GM18907 (cell line): Measurements from ENCODE around the gene SLTM.
"Not testable (repeated sequence)": the region's sequence is repeated elsewhere in the genome, so short reads cannot be mapped to it uniquely, and the experiment has no call there.

ENCODE experiments used
- ATAC-seq: cut with Tn5 transposase; IDR thresholded peaks from one replicate; pipeline ENCODE4 v1.9.1; 2021; ENCODE audit warnings: mild to moderate bottlenecking, moderate library complexity; ENCODE audit not compliant: unreplicated experiment

SLTM gene

DNA sequence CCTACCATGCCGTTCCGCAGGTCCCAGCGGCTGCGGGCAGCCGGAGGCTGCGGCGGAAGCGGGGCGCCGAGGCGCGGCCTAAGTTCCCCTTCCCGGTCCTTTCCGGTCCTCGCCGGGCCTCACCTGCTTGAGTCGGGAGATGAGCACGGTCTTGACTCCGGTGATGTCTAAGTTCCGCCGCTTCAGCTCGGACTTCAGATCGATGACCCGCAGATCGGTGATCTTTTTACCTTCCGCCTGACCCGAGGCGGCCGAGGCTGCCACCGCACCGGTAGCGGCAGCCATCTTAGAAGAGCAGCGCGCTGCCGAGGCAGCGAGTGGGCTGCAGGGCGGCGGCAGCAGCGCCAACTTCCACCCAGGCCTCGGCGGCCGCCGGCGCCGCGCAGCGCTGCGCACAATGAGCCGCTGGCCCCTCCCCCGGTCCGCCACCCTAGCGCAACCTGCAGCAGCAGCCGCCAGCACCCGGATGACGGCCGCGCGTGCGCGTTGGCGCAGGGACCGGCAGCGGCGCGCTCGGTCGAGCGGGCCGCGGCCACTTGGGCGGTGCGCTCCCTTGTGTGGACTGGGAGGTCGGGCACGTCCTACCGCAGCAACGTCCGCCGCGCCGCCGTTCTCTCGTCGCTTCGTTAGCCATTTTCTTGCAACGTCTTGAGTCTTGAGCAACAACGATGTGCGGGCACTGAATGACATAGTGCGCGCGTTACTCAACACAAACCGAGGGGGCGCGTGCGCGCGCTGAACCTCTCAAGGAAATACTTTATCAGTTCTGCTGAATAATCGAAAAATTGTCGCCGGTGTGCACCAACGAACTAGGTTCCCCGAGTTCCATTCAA is at the start of gene SLTM:
TSS of gene SLTM (minus strand) at position 399 of the 833 bp plus-strand sequence. CDS start at position 285, 114 bp downstream.
- peak; percentile 87 for ATAC-seq

DNA sequence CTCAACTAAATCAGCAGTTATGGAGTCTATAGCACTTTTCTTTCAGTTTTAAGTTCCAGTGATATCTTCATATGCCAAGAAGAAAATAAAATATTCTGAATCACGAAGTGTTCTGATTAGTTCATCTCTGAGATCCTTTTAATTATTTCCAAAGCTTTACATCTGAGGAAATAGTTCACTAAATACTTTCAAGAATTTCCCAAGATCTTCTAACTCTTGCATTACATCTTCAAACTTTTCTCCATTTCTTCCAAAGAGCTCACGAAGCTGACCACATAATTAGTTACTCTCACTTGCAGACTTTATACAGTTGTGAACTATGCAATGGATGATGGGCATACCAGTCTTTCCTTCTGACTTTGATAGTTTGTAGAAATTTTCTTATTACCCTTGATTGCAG is 49.8 kb upstream of the SLTM start:
- no peak for ATAC-seq

DNA sequence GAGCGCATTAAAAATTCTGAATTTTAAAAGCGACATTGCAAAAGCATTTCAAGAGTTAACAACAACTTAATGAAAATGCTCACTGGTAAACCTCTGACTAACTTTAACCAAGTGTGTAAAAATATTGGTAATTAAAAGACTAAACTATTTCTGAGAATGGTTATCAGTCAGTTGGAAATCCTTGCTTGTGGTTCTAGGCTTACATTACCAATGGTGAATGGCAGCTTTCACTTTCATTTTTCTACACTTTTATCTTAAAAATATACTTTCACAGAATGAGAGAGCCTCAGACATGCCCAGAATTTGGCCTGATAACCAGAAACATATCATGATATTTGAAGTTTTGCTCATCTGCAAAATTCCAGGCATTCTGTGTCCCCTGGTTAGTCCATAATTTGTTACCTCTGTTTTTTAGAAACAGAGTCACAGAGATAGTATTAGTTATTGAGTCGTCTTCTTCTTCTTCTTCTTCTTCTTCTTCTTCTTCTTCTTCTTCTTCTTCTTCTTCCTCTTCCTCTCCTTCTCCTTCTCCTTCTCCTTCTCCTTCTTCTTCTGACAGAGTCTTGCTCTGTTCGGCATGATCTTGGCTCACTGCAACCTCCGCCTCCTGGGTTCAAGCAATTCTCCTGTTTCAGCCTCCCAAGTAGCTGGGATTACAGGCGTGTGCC is 48.5 kb upstream of the SLTM start:
- no peak for ATAC-seq

DNA sequence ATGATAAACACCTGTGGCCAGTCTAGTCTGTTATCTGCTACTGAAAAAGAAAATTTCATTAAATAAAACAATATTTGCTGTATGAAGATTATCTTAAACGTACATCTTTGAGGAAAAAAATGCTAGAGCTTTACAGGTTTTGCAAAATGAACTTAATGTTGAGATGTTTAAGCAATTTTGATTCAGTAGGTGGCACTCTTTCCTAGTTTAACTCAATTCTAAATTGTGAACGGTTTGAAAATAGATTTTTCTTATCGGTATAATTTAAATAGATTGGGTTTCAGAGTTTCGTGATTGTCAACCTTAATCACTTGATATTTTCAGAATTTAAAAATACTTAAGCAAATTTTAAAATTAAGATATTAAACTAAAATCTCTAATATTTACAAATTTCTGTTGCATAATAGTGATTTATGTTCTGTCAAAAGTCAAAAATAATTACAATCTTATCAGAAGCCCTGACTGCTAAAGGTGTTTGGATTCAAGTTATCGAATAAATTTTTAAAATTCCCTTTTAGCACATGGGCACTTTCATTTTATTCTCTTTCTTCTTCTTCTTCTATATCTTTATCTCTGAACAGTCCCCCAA is 47.0 kb upstream of the SLTM start:
- no peak for ATAC-seq

DNA sequence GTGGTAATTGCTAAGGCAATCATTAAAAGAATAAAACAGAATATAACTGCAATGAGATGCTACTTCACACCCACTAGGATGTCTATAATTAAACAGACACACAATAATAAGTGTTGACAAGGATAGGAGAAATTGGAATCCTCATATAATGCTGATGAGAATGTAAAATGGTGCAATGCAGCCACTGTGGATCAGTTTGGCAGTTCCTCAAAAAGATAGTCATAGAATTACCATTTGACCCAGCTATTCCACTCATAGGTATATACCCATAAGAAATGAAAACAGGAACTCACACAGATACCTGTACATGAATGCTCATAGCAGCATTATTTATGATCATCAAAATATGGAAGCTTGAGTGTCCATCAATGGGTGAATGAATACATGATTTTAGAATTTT is 44.4 kb upstream of the SLTM start:
- no peak for ATAC-seq

DNA sequence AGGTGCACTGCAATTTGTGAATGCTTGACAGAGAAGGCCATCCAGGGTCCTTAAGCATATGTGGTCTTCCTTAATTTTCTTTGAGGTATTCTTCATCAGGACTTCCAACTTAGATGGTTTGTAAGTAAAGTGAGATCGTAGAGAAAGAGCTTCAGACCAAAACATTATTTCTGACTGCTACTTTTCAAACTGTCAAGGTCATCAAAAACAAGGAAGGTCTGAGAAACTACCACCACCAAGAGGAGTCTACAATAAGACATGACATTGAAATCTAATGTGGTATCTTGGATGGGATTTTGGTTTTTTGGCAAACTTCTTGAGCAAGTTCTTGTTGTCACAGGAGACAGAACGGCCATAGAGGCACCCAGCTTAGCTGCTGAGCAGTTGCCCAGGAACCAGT is 34.0 kb upstream of the SLTM start:
- no peak for ATAC-seq

DNA sequence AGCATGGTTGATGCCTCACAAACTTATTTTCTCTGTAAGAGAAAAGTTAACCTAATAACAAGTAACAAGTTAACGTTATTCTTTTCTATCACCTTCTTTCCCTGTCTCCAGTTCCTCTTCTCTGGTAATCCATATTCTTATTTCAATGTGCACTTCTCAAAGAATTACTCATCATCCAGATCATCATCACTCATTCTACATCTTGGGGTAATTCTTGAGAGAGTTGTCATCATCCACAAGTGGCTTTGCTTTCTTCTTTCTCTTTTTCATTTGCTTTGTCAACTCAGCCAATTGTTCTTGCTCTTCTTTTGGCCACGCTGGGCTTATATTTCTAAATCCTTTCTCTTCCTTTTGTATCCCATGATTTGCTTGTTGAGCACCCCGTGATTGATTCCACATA is 33.2 kb upstream of the SLTM start:
- ATAC-seq, result no peak

DNA sequence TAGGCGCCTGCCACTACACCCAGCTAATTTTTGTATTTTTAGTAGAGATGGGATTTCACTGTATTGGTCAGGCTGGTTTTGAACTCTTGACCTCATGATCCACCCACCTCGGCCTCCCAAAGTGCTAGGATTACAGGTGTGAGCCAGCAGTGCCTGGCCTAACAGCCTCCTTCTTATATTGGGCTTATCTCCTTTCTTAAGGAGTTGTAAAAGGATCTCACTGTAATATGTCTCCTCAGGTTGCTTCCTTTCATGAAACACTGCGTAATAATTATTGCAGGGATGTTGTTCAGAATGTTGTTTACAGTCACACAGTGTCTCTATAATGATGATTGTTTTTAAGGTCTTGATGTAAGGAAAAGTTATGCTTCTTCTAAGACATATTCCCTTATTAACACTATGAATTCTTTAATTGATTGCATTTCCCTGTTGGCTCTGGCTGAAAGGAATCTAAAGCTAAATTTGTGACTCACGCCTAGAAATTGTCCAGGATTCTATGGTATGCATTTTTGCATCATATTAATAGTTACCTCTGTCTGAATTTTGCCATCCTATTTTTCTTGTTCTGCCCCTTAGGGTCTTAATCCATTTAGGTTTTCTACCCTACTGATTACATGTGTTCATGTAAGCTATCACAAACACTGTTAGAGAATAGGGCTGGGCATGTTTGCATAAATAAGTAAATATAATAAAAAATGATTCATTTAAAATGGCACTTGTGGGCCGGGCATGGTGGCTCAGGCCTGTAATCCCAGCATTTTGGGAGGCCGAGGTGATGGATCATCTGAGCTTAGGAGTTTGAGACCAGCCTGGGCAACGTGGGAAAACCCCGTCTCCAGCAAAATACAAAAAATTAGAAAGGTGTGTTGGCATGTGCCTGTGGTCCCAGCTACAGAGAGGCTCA is 29.4 kb upstream of the SLTM start:
- no peak for ATAC-seq

DNA sequence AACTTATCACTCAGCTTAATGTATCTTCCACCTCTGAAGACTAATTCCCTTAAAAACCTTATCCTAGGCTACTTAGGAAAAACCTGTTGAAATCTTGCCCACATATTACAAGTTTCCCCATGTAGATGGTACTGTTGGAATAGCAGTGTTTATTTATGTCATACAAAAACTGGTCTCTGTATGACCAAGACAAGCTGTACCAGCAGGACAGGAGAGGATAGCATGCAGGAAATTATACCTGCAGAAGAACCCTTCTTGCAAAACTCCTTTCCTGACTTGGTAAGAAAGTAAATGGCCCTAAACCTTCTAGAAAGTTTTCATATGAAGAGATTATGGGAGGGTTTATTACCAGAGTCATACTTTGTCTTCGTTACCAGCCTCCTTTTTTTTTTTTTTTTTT is 28.7 kb upstream of the SLTM start:
- no peak for ATAC-seq

DNA sequence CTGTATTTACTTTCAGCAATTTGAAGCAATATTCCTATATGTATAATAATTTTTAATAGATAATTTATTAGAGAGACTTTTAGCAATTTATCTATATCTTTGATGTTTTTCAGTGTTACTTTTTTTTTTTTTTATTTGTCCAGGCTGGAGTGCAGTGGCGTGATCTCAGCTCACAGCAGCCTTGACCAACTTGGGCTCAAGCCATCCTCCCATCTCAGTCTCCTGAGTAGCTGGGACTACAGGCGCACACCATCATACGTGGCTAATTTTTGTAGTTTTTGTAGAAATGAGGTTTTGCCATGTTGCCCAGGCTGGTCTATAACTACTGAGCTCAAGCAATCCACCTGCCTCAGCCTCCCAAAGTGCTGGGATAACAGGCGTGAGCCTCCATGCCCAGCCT is 25.3 kb upstream of the SLTM start:
- ATAC-seq, result no peak

DNA sequence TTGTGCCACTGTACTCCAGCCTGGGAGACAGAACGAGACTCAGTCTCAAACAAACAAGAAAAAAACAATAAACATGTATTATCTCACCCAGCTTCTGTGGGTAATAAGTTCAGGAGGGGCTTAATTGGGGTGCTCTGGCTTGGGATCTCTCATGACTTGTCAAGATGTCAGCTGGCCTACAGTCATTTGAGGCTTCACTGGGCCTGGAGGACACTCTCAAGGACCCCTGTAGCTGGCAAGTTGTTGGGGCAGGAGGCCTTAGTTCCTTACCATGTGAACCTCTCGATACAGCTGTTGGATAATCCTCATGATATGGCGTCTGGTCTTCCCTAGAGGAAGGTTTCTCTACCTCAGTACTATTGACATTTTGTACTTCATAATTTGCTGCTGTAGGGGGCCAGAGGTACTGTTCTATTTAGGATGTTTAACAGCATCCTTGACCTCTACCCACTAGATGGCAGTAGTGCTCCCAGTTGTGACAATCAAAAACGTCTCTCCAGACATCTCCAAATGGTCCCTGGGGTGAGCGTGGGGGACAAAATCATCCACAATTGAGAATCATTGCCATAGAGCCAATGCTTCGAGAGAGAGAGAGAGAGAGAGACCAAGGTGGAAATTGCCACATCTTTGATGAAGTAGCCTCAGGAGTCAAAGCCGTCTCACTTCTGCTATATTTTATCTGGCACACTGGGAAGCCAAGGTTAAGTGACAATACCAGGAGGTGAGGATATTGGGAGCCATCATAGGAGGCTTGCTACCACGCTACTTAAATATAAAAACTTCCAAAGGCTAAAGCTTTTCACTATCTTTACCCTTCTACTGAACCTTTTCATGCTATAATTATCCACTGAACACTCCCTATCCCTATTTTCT is 23.9 kb upstream of the SLTM start:
- ATAC-seq, result peak; percentile 62

DNA sequence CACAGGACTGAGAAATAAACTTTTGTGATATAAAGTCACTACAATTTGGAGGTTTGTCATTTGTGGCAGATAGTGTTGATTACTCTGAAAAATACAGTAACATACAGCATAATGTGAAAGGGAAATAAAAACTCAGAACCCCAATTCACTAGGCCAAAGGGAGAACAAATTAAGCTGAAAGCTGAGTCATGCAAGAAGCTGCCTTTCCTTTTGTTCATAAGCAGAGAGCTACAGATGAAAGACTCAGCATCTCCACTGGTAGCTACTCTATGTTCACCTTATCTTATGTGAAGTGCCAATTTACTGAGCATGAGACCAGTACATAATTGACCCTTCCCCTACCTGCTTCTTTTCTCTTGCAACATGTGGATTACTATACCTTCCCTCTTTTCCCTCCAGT is 19.3 kb upstream of the SLTM start:
- no peak for ATAC-seq

DNA sequence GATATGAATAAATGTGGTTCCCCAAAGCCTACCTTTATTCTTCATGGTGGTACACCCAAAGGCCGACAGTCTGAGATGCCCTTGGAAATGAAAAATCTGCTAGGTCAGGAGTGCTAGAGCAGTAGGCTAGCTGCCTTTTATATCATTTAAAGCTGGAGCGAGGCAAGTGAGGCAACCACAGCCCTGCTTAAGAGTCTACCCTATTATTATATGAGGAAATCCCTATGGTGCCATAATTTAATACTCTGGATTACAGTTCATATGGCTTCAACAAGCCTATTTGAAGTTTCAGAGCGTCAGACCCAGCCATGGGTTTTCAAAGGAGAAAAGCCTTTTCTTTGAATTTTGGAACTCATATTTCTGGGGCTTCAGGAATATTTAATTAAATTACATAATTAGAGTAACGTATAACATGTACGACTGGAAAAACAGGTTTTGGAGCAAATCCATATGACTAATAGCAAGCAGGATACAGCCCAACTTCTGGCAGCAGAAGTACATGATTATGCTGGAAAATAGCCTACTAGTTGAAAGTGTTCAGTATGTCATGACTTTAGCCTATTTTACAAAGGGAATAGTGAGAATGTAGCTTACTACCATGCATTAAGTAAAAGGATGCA is 18.0 kb upstream of the SLTM start:
- ATAC-seq, result no peak

DNA sequence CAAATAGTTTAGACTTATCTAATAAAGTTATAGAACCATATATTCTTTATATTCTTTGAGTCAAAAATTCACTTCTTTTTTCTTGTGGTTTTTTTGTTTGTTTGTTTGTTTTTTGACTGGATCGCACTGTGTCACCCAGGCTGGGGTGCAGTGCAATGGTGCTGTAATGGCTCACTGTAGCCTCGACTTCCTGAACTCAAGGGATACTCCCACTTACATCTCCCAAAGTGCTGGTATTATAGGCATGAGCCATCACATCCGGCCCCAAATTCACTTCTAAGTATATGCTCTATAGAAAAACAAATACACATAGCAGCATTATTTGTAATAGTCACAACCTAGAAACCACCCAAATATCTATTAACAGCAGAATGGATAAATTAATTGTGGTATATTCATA is 13.7 kb upstream of the SLTM start:
- ATAC-seq, result no peak

DNA sequence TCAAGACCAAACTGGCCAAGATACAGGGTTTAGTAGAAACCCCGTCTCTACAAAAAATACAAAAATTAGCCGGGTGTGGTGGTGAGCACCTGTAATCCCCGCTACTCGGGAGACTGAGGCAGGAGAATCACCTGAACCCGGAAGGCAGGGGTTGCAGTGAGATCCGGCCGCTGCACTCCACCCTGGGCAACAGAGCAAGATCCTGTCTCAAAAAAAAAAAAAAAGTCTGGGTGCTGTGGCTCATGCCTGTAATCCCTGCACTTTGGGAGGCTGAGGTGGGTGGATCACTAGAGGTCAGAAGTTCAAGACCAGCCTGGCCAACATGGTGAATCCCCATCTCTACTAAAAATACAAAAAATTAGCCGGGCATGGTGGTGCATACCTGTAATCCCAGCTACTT is 1.5 kb upstream of the SLTM start:
- not testable (repeated sequence) for ATAC-seq

DNA sequence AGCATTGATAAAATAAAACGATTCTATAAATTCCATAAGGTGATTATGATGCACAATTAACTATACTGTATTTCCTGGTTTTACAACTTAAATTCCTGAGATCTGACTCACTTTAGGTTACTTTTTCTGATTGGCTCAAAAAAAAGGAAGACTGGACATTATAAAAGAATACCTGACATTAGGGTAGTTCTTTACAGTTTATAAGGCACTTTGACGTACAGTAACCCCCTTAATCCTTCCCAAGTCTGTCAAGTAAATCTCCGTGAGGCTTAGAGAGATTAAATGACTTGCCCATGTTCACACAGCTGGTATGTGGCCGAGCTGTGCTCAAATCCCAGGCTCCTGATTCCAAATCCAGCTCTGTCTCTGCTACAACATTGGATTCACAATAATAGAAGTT is 1.0 kb upstream of the SLTM start:
- no peak for ATAC-seq

DNA sequence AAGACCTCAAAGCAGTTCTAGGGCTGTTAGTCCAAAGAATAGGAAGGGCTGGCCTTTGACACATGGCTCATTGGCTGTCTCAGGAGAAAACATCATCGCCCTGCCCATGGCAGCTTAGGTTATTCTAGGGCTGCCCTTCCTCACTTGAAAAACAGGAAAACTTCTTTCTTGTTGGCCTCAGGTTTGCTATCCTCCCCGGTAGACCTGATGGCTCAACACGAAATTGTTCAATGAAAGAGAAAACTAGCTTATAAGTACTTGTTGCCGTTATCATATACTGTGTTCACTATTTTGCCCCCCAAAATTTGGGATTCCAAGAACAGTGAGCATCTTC is 602 bp upstream of the SLTM start:
- no peak for ATAC-seq

DNA sequence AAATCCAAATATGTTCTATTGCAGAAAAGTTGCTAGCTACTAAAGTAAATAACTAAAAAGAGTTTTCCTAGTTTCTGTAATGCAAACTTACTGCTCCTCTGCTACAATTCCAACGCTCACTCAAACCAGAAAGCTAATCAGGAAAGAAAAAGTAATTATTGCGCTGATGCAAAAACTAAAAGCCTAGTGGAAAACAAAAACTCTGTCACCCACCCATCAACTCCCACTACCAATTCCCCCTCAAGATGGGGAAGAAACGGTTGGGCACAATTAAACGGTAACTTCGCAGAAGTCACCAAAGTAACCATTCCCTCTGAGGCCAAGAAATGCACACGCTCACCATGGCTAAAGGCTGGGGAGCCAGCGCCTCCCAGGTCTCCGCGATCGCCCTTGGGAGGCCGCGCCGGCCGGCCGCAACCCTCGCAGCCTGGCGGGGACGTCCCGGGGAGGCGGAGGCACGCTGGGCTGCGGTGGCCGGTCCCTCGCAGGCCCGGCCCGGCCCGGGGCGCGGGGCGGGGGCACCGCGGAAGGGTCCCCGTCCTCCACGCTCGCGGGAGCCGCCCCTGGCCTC is 684 bp downstream of the SLTM start:
- peak; percentile 40 for ATAC-seq

DNA sequence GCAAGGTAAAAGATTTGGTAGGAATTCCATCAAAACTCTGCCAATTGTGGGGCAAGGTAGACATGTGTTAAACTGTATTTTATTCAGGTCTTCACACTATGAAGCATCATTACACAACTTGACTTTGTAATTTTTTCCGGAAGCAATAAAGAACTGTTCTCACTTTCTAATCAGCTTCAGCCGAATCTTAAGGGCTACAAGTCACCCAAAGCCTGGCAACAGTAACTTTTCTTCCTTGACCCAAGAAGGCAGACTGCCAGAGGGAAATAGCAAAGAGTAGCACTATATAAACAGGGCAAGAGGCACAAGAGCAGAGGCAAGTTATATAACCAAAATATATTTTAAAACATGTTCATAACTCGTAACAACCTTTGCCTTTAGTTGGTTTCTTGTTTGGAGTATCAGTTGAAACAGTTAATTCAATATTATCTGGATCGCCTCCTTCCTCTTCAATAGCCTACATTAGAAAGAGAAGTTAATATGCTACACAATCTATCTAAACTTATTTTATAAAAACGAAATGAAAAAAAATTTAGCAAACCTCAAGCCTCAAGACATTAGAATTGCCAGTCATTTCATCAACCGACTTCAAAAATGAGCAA is 1.4 kb downstream of the SLTM start:
- no peak for ATAC-seq
